ENCODE results near the gene TNIK.

TNIK gene

GRCh38 chr3:171110715-171111114 lies 349.5 kb downstream of the TNIK start:
- in situ Hi-C loops (cut with MboI; ENCODE audit: low pct_unique_long_range_greater_than_20kb, low sequenced_read_pairs, unreplicated experiment): no loop called here
- no peak for DNase-seq (ENCODE audit: low spot score)
- no peak for TF ChIP-seq CTCF (IDR thresholded peaks at IDR 0.05; ENCODE audit: extremely low read depth, insufficient read depth, missing control alignments)

GRCh38 chr3:171108066-171108465 lies 352.1 kb downstream of the TNIK start:
- in situ Hi-C loops (cut with MboI; ENCODE audit: low pct_unique_long_range_greater_than_20kb, low sequenced_read_pairs, unreplicated experiment): no loop called here
- no peak for DNase-seq (ENCODE audit: low spot score)
- TF ChIP-seq CTCF (IDR thresholded peaks at IDR 0.05; ENCODE audit: extremely low read depth, insufficient read depth, missing control alignments): no peak

GRCh38 chr3:171103185-171103584 lies 357.0 kb downstream of the TNIK start:
- DNase-seq (ENCODE audit: low spot score): no peak
- in situ Hi-C loops (cut with MboI; ENCODE audit: low pct_unique_long_range_greater_than_20kb, low sequenced_read_pairs, unreplicated experiment): no loop called here
- TF ChIP-seq CTCF (IDR thresholded peaks at IDR 0.05; ENCODE audit: extremely low read depth, insufficient read depth, missing control alignments): no peak

GRCh38 chr3:171101982-171102641 lies 358.1 kb downstream of the TNIK start:
- in situ Hi-C loops (cut with MboI; ENCODE audit: low pct_unique_long_range_greater_than_20kb, low sequenced_read_pairs, unreplicated experiment): no loop called here
- no peak for TF ChIP-seq CTCF (IDR thresholded peaks at IDR 0.05; ENCODE audit: extremely low read depth, insufficient read depth, missing control alignments)
- DNase-seq (ENCODE audit: low spot score): no peak

- no peak for TF ChIP-seq CTCF (IDR thresholded peaks at IDR 0.05; ENCODE audit: extremely low read depth, insufficient read depth, missing control alignments)
- no peak for DNase-seq (ENCODE audit: low spot score)
- in situ Hi-C loops (cut with MboI; ENCODE audit: low pct_unique_long_range_greater_than_20kb, low sequenced_read_pairs, unreplicated experiment): no loop called here
These were observed 360.3 kb downstream of the TNIK start for GRCh38 chr3:171099911-171100310.

- no peak for TF ChIP-seq CTCF (IDR thresholded peaks at IDR 0.05; ENCODE audit: extremely low read depth, insufficient read depth, missing control alignments)
- in situ Hi-C loops (cut with MboI; ENCODE audit: low pct_unique_long_range_greater_than_20kb, low sequenced_read_pairs, unreplicated experiment): no loop called here
- no peak for DNase-seq (ENCODE audit: low spot score)
These were observed 365.1 kb downstream of the TNIK start for GRCh38 chr3:171095063-171095462.
